GM18868 (cell line): Measurements from ENCODE around the gene TPST2.

ENCODE experiments used
- ATAC-seq: cut with Tn5 transposase; IDR thresholded peaks from one replicate; pipeline ENCODE4 v1.9.1; 2021; ENCODE audit warnings: mild to moderate bottlenecking, moderate library complexity; ENCODE audit not compliant: unreplicated experiment

TPST2 gene

GRCh38 chr22:26610996-26611395, 21.1 kb upstream of the TPST2 start:
- ATAC-seq, result no peak

DNA sequence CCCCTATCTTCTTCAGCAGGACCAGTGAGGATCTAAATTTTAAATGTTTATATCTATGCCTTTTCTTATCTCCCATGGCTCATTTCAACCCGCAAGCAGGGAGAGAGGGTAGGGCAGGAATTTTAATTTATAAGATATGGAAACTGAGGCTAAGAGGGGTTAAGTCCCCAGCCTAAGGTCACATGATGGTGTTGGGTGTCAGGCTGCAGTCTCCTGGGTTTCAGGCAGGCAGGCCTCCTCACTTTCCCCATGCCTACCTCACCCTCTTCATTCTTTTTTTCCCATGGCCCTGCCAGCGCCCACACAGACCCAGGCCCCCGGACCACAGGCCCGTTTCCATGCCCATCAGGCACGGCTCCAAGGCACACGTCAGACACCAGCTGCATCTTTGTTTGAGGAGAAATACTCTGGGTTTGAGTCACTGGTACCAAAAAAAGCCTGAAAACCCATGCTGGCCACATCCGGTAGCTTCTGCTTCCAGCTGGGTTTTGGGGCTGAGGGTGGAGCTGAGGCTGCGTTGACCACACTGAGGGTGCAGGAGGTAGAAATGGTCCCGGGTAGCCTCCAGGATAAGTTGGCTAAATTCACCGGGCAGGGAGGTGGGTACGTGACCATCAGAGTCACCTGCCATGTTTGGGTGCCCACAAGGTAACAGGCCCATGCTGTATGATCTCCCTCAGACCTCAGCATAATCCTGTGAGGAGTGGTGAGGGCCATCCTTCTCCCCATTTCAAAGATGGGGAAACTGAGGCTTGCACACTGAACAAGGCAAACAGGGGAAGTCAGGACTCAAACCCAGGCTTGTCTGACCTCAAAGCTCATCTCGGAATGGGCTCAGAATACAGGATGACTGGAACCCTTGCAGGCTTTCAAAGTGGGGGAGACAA, 20.4 kb upstream of the TPST2 start:
- ATAC-seq, result peak; percentile 80

DNA sequence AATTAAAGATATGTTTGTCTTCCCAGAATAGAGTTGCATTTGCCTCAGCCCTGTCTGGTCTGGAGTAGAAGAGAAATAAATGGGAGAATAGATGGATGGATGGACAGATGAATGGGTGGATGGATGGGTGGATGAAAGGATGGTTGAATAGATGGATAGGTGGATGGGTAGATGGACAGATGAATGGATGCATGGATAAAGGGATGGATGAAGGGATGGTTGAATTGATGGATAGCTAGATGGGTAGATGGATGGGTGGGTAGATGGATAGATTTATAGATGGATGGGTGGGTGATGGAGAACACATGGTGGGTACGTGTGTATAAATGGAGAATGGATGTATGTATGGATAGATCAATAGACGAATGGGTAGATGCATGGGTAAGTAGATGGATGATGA, 19.4 kb upstream of the TPST2 start:
- ATAC-seq, result no peak

DNA sequence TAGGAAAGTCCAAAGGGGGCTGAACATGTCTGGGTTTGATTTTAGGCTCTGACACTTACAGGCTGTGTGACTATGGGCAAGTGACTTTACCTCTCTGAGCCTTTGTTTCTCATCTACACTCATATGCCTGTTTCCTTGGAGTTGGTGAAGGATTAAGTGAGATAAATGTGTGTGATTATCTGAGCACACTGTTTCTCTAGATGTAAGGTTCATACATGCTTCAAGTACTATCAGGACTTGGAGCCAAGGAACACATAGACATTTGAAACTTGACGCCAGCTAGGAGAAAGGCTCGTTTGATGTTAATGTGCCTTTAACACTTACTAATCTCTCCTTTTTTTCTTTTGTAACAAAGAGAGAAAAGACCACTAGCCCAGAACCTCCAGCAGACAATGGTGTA, 18.2 kb upstream of the TPST2 start:
- ATAC-seq, result no peak

- ATAC-seq, result no peak
These were observed 16.7 kb upstream of the TPST2 start for GRCh38 chr22:26606611-26607010.

- ATAC-seq, result no peak
These were observed 14.4 kb upstream of the TPST2 start for GRCh38 chr22:26604368-26604767.

DNA sequence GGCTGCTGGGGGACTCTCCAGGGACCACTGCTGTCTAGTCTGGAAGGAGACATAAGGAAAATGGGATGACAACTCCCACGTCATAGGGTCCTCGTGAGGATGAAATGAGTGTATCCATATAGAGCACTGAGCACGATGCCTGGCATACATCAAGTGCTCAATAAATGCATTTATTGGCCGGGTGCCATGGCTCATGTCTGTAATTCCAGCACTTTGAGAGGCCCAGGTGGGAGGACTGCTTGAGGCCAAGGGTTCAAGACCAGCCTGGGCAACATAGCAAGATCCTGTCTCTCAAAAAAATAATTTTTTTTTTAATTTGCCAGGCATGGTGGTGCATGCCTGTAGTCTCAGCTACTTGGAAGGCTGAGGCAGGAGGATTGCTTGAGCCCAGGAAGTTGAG, 12.2 kb upstream of the TPST2 start:
- ATAC-seq, result no peak

DNA sequence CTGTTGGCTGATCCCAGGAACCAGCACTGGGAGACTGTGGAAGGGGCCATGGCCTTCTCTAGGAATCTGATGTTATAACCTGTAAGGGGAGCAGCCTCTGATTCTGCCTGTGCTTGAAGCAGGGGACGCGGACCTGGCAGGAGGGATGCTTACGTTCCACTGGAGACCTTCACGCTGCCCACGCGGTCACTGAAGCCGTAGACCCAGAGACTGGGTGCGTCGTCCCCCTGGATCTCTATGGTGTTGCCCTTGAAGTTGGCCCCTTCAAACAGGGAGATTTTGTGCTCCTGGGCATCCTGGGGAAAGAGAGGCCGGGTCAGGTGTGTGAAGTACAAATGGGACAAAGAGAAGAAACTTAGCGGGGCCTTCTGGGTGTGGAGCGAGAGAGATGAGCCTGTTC, 11.8 kb upstream of the TPST2 start:
- ATAC-seq, result no peak

DNA sequence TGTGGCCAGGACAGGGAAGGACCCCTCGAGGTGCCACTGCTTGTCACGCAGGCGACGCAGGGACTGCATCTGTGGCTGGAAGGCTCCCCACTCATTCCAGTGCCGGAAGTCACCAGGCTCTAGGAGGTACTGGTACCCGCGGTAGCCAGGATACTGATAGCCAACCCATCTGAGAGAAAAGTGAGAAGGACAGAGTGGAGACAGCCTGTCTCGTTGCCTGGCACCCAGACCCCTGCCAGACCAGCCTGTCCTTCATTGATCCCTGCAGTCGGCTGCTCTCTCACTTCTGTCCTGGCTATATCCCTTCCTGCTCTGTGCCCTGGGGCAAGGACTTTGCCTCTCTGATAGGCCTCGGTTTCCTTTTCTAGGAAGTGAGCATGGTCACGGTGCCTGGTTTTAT, 9.6 kb upstream of the TPST2 start:
- ATAC-seq, result no peak

DNA sequence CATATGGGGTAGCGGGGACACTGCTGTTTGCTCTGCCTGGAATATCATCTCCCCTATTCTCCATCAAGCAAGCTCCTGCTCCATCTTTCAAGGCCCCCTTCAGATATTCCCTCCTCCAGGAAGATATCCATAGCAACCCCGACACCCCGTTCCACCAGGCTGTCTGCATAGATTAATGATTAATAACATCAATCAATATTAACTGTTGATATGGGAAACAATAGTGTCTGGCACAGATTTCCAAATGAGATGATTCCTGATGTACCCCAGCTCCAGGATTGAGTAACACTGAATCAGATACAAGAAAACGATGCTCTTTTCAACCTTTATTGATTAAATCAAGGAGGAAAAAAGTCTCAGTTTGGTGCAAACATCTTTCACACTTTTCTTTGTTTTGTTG, 7.5 kb upstream of the TPST2 start:
- no peak for ATAC-seq

GRCh38 chr22:26597026-26597425, 7.1 kb upstream of the TPST2 start:
- no peak for ATAC-seq

GRCh38 chr22:26593763-26594162, 3.8 kb upstream of the TPST2 start:
- ATAC-seq, result no peak

DNA sequence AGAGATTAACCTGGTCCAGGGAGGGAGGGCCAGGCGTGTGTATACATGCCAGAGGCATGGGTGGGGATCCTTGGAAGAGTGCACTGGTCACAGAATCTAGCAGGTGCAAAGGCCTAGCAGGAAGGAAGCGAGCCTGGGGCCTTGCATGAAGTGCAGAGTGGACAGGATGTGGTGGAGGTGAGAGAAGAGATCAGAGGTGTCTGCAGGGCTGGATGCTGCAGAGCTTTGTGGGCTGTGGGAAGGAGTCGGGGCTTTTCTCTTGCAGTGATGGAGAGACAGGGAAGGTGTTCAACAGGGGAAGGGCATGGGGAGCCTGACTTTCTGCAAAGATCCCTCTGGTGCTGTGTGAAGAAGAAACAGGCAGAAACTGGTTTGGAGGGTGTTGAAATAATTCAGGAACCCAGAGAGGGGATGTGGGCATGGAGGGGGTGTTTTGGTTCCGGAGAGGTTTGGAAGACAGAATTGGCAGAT, 2.5 kb upstream of the TPST2 start:
- no peak for ATAC-seq

- ATAC-seq, result peak; percentile 20
These were observed 526 bp downstream of the TPST2 start for GRCh38 chr22:26589367-26589844.

GRCh38 chr22:26588729-26589366, 1.1 kb downstream of the TPST2 start:
- ATAC-seq, result no peak

DNA sequence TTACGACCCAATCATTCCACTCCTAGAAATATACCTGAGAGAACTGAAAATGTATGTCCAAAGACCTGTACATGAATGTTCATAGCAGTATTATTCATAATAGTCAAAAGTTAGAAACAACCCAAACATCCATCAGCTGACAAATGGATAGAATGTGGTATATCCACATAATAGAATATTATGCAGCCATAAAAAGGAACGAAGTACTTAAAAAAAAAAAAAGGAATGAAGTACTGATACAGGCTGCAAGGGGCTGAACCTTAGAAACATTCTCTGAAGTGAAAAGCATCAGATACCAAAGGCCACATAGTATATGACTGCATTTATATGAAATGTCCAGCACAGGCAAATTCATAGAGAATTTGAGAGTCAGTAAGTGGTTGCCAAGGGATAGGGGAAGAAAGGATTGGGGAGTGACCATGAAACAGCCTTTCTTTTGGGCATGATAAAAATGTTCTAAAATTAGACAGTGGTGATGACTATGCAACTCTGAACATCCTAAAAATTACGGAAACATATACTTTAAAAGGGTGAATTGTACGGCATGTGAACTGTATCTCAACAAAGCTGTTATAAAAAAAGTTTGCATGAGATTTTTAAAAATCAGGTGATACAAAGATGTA, 1.8 kb downstream of the TPST2 start:
- no peak for ATAC-seq

DNA sequence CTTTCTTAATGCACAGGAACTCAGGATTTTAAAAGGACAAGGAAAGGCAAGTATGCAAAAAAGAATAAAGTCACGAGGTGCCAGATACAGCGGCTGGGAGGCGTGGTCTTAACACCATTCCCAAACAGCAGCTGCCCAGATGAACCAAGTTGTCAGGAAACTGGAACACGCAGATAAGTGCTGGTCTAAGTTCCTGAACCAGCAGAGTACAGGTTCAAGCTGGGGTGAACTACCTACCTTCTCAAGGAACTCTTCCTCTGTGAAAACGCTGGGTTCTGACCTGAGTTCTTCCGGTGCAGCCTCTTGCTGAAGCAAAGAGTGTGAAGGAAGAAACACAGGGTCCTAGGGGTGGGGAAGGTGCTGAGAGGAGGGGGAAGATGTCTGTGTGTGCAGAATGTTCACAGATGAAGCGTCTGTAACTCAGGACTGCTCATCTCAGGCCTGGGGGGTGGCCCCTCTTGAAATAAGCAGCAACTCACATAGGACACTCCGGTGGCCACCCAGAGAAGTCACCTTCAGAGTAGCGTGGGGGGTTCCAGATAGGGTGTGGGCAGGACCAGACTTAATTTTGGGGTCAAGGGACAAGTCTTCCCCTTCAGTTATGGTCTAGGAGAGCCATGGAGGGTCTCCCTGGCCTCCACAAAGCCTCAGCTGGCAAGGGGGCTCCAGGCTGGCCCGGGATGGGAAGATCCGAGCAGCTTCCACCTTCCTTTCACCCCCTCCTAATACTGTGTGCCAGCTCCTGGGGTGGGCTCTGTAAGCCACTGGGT, 3.2 kb downstream of the TPST2 start:
- no peak for ATAC-seq

- no peak for ATAC-seq
These were observed 4.7 kb downstream of the TPST2 start for GRCh38 chr22:26585104-26585790.

GRCh38 chr22:26584010-26584409, 5.9 kb downstream of the TPST2 start:
- ATAC-seq, result no peak

- ATAC-seq, result no peak
These were observed 8.2 kb downstream of the TPST2 start for GRCh38 chr22:26581633-26582168.
